Kidney capillary endothelial cell (primary cell): ENCODE measurements around the gene KLHL36.

Experiments used
- DNase-seq: peaks from one replicate; pipeline ENCODE4 v3.0.0-alpha.2; 2018; ENCODE audit warnings: low spot score

The KLHL36 gene

GRCh38 chr16:84699147-84699711 is 50.9 kb downstream of the KLHL36 start:
- no peak for DNase-seq

- peak; percentile 87 for DNase-seq
Measured at GRCh38 chr16:84699712-84700445, 51.6 kb downstream of the KLHL36 start, which contains the start of gene USP10. TSS of gene USP10 (plus strand) at chr16:84700000. CDS start at chr16:84700091, 91 bp downstream.

- DNase-seq: no peak
Measured at GRCh38 chr16:84700446-84701300, 52.4 kb downstream of the KLHL36 start.

- DNase-seq: no peak
Measured at GRCh38 chr16:84703681-84704080, 55.4 kb downstream of the KLHL36 start.

- no peak for DNase-seq
Measured at GRCh38 chr16:84704253-84704652, 55.9 kb downstream of the KLHL36 start.

GRCh38 chr16:84706856-84707255 is 58.5 kb downstream of the KLHL36 start:
- no peak for DNase-seq

GRCh38 chr16:84709609-84710008 is 61.3 kb downstream of the KLHL36 start:
- no peak for DNase-seq

GRCh38 chr16:84710686-84711085 is 62.4 kb downstream of the KLHL36 start:
- no peak for DNase-seq
